Stimulated activated CD4-positive, alpha-beta T cell treated with anti-CD3 and anti-CD28 coated beads, Interleukin-15, amount 100 ng/mL, for 24 hours (primary cell): ENCODE measurements around the gene MDK.

ENCODE experiments used
- DNase-seq: peaks from one replicate; pipeline ENCODE4 v3.0.0-alpha.2; 2020

MDK gene

GRCh38 chr11:46348566-46349401 lies 32.7 kb upstream of the MDK start:
- DNase-seq, result peak; percentile 73

DNA sequence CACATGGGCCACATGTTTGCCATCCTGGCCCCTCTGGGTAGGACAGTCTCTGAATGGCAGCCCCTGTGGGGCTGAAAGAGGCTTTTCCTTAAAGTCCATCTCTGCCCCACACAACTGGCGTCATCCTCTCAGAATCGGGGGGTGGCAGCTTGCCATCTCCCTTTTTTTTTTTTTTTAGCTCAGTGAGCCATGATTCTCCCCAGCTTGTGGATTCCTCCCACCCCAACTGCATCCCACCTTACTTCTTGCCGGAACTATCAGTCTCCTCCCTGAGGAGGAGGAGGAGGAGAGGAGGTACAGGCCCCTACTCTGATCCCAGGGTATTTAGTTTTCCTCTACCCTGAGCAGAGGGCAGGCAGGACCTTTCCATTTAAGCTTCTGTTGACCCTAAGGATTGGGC lies 30.8 kb upstream of the MDK start:
- DNase-seq, result no peak

- DNase-seq, result no peak
These were observed 30.3 kb upstream of the MDK start for GRCh38 chr11:46351148-46351547.

DNA sequence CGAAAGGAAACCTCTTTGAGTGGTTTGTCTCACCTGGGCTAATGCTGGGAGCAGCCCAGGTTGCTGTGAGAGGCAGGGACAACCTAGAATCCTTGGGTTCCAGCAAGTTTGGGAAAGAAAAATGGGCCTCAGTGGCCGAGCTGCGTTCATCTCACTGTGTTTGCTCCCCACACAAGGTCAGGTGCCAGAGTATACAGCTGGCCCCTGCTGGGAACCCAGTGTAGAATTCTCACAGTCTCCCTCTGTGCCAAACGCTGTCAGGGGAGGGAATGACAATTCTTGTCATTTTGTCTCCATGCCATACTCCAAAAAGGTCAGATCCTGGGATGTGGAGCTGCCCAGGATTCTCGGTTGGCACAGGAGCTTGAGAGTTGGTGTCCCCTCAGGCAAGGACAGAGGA lies 29.9 kb upstream of the MDK start:
- no peak for DNase-seq

GRCh38 chr11:46352063-46352841 lies 29.2 kb upstream of the MDK start:
- DNase-seq, result peak; percentile 80

- peak; percentile 81 for DNase-seq
These were observed 27.8 kb upstream of the MDK start for GRCh38 chr11:46353698-46354097.

GRCh38 chr11:46356924-46357482 lies 24.5 kb upstream of the MDK start:
- no peak for DNase-seq

DNA sequence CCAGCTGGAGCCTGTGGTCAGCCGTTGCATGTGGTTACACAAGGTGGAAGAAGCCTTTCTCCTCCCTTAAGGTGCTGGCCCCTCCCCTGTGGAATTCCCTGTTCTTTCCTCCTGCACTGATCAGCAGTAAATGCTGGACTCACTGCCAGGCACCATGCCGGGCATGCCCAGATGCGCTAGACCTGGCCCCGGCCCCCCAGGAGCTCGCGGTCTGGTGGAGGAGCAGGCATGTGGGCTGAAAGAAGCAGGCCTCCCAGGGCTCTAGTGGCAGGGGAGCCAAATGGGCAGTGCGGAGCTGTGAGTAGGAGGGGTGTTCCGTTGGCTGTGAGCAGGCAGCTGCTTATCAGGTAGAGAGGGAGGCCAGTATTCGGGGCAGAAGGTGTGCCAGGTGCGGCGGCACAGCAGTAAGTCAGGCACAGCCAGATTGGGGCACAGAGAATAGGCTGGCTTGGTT lies 24.0 kb upstream of the MDK start:
- no peak for DNase-seq

DNA sequence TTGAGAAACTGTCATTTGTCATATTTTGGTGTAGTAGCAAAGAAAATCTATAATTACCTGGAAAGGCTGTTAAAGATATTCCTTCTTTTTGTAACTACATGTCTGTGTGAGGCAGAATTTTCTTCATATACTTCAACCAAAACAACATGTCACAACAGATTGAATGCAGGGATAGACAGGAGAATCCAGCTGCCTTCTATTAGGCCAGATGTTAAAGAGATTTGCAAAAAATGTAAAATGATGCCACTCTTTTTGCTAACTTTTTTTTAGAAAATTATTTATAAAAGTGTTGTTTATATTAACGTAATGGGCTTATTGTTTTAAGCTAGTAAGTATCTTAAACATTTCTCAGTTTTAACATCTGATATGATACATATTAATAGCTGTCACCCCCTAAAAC lies 21.5 kb upstream of the MDK start:
- no peak for DNase-seq

DNA sequence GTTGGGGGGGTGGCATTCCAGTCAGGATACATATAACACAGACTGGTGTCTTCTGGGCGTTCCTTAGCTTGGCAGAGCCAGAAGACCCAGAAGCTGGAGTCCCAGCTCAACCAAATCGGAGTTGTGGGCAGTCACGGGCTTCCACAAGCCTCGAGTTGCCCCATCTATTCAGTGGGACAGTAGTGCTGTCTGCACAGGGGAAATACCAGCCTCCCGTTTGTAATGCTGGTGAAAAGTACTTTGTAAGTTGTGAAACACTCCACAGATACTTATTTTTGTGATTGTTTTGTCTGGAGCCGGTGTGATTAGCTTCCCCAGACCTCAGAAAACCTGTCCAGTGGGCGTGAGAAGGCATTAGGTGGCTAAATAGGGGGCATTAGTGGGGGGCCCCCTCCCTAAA lies 20.6 kb upstream of the MDK start:
- no peak for DNase-seq

GRCh38 chr11:46361283-46362155 lies 19.9 kb upstream of the MDK start:
- peak; percentile 79 for DNase-seq

DNA sequence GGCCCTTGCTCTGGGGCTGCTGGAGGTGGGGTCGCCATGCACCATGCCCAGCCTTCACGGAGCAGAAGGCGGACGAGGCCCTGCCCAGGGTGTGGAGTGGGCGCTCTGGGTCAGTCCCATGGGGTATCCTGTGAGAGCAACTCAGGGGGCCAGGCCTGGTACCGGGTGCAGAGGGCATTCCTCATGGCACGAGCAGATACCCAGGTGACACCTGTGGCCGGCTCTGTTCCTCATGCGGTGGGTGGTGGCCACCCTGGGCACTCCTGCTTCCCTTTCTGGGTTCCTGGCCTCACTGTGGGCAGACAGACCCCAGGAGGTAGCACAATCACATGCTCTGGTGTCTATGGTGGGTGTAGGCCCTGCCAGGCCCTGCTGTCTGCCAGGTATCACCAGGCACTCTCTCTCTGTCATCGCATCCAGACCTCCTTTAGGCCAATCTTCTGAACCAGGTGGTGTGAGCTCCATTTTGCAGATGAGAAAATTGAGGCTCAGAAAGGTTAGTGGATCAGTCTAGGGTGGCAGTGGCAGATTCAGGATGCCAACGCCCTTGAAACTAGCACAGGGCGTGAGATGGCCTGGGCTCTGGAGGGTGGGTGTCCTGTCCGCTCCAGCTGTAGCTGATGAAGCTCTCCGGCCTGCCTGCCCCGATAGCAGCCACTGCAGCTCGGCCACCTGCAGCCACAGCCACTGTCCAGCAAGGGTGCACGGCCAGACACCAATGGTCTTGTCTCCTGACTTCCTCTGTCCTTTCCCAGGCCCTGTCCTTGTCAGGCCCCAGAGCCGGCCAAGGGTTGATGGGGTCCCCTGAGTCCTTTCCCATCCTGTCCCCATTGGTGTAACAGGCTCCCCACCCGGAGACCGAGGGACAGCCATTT lies 19.1 kb upstream of the MDK start:
- DNase-seq, result no peak

GRCh38 chr11:46363031-46363407 lies 18.4 kb upstream of the MDK start:
- DNase-seq, result no peak

GRCh38 chr11:46363455-46364005 lies 17.9 kb upstream of the MDK start:
- DNase-seq, result no peak

DNA sequence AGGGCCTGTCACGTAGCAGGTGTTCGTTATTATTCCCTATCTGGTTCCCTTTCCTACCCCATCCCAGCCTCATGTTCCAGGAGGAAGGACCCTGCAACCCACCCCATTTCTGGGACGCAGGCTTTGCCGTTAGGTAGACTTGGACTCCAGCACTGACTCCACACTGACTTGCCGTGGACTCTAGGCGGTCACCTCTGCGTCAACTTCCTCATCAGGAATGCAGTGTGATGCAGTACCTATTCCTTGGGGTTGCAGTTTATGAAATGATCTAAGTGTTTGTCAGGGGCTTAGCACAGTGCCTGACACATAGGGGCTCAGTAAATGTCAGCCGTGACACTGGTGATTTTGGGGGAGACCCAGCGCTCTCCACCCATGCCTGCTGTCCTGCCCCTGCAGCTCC lies 17.4 kb upstream of the MDK start:
- no peak for DNase-seq

- DNase-seq, result no peak
These were observed 16.7 kb upstream of the MDK start for GRCh38 chr11:46364791-46365190.

GRCh38 chr11:46366260-46366659 lies 15.2 kb upstream of the MDK start:
- no peak for DNase-seq

DNA sequence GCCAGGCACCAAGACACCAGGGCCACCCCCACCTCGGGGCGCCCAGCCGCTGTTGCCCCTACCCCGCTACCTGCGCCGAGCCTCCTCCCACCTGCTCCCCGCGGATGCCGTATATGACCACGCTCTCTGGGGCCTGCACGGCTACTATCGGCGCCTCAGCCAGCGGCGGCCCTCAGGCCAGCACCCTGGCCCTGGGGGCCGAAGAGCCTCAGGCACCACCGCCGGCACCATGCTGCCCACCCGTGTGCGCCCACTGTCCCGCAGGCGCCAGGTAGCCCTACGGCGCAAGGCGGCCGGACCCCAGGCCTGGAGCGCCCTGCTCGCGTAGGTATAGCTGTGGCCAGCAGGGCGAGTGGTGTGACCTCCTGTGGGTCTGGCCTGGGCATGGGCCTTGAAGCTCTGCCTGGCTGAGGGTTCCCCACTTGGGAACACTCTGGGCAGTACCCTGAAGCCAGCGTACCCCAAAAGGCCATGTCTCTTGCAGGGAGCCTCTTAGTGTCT lies 14.8 kb upstream of the MDK start:
- no peak for DNase-seq

DNA sequence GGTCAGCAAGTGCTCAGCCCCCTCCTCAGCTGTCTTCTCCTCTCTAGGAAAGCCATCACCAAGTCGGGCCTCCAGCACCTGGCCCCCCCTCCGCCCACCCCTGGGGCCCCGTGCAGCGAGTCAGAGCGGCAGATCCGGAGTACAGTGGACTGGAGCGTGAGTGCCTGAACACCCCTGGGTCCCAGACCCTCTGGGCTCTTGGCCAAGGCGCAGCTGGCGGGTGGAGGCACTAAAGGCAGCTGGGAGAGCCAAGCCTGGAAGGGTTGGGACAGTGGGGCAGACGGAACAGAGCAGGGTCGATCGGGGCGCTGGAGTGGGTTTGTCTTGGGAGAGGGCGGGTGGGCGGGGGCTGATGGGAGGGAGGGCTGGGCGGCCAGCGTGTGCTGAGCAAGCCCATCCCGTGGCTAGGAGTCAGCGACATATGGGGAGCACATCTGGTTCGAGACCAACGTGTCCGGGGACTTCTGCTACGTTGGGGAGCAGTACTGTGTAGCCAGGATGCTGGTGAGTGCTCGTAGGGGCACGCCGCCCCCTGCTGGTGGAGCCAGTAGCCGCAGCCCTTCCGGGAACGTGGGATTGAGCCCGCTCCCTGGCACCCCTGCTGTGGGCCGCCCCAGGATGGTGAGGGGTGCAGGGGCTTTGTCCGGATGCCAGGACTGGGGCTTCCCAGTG lies 14.1 kb upstream of the MDK start:
- DNase-seq, result peak; percentile 81

- no peak for DNase-seq
These were observed 13.6 kb upstream of the MDK start for GRCh38 chr11:46367916-46368267.
